Thyroid gland (tissue), 4 donors: ENCODE data around the gene MRGPRE. TPM values are rescaled to one million over a fixed set of nuclear protein-coding genes. Genes with fewer than 3 reads are reported as not detected.

Experiments used
- DNase-seq, 2 donors: peaks; one replicate each; pipeline ENCODE4 v3.0.0-alpha.2; 2019
- H3K27ac ChIP-seq, 3 donors: fragments of 200-600 bp; sonication (generic); 1 replicate in 2 of 3; 2 replicates in 1 of 3; pipeline ENCODE4 v1.5.1; 2016 to 2019; ENCODE audit warnings: mild to moderate bottlenecking in 1 of 3, moderate library complexity in 1 of 3
- H3K27me3 ChIP-seq: fragments of 200-600 bp; sonication (generic); one replicate; pipeline ENCODE4 v1.5.1; 2019
- H3K36me3 ChIP-seq, 2 donors: fragments of 200-600 bp; sonication (generic); one replicate each; pipeline ENCODE4 v1.5.1; 2016 to 2019
- H3K4me1 ChIP-seq, 2 donors: fragments of 200-600 bp; sonication (generic); one replicate each; pipeline ENCODE4 v1.5.1; 2017 to 2019
- H3K4me3 ChIP-seq, 3 donors: fragments of 200-600 bp; sonication (generic); replicated peaks in 1 of 3; 1 replicate in 2 of 3; 2 replicates in 1 of 3; pipeline ENCODE4 v1.5.1; 2016; ENCODE audit warnings: mild to moderate bottlenecking in 1 of 3
- H3K9me3 ChIP-seq: fragments of 200-600 bp; sonication (generic); one replicate; pipeline ENCODE4 v1.5.1; 2017
- POLR2A ChIP-seq, 2 donors: fragments of 450-650 bp; IDR thresholded peaks; one replicate each; pipeline ENCODE4 v1.6.1; 2017; ENCODE audit warnings: antibody characterized with exemption in 2 of 2, mild to moderate bottlenecking in 2 of 2, moderate library complexity in 1 of 2
- WGBS, 2 donors: methylation state at CpG; one replicate each; pipeline ENCODE4 v1.1.5; 2017; 5-methylcytosine and 5-hydroxymethylcytosine counted together
- intact Hi-C: fragments of 100-400 bp; cut with DNase I; formaldehyde crosslinking; loops from one replicate; pipeline ENCODE4 v1.15.1; 2023
- total RNA-seq, 4 donors: library from RNA; depleted of rRNA; stranded (reverse); fragments of >200 nt; gene quantifications; one replicate each; pipeline ENCODE4 v1.2.3, GENCODE V29; 2016
- TF ChIP-seq, protein P1 (sequence below), 6 experiments: fragments of 200-600 bp in 3 of 6; fragments of 450-650 bp in 3 of 6; sonication (generic) in 3 of 6; IDR thresholded peaks; one replicate each; pipeline ENCODE4 v1.5.1; 2016 to 2019; ENCODE audit warnings: antibody characterized with exemption in 6 of 6, mild to moderate bottlenecking in 2 of 6, inconsistent platforms in 1 of 6, moderate library complexity in 1 of 6

Gene MRGPRE
- total RNA-seq, 4 donors from 2014 or later, result 0.39 TPM; not detected in 3

DNA sequence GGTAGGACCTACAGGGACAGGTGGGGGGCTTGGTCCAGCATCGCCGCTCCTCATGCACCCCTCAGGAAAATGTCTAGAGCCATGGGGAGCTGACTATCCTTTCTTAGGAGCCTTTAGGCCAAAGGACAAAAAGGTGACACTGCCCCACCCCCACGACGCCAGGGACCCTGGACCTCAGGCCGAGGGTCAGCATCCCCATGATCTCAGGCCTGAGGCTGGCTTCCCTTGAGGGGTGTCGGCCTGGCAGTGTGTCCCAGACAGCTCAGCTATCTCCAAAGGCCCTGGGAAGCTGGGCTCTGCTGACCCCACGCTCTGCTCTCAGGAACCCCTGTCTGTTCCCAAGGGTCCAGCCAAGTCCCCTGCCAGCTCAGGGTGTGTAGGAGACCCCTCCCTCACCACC, 29.9 kb downstream of the MRGPRE start:
- H3K9me3 ChIP-seq, result no peaks in the 10 kb centered on the region
- H3K36me3 ChIP-seq, result no peaks in the 10 kb centered on the region
- 58 to 89% methylated on average over 1 to 6 of the region's 7 CpGs for WGBS, 2 donors
- TF ChIP-seq POLR2A (IDR thresholded peaks at IDR 0.05), result no peak
- TF ChIP-seq, protein P1, sequence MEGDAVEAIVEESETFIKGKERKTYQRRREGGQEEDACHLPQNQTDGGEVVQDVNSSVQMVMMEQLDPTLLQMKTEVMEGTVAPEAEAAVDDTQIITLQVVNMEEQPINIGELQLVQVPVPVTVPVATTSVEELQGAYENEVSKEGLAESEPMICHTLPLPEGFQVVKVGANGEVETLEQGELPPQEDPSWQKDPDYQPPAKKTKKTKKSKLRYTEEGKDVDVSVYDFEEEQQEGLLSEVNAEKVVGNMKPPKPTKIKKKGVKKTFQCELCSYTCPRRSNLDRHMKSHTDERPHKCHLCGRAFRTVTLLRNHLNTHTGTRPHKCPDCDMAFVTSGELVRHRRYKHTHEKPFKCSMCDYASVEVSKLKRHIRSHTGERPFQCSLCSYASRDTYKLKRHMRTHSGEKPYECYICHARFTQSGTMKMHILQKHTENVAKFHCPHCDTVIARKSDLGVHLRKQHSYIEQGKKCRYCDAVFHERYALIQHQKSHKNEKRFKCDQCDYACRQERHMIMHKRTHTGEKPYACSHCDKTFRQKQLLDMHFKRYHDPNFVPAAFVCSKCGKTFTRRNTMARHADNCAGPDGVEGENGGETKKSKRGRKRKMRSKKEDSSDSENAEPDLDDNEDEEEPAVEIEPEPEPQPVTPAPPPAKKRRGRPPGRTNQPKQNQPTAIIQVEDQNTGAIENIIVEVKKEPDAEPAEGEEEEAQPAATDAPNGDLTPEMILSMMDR (IDR thresholded peaks at IDR 0.05), result no peak
- DNase-seq, result no peak
- intact Hi-C loops, result no loop called here
- H3K27ac ChIP-seq, result no peak overlapping the region
- H3K4me1 ChIP-seq, result peaks cover 6 to 29% of the 10 kb centered on the region in 2 donors
- no peaks in the 10 kb centered on the region for H3K27me3 ChIP-seq
- no peak overlapping the region for H3K4me3 ChIP-seq

DNA sequence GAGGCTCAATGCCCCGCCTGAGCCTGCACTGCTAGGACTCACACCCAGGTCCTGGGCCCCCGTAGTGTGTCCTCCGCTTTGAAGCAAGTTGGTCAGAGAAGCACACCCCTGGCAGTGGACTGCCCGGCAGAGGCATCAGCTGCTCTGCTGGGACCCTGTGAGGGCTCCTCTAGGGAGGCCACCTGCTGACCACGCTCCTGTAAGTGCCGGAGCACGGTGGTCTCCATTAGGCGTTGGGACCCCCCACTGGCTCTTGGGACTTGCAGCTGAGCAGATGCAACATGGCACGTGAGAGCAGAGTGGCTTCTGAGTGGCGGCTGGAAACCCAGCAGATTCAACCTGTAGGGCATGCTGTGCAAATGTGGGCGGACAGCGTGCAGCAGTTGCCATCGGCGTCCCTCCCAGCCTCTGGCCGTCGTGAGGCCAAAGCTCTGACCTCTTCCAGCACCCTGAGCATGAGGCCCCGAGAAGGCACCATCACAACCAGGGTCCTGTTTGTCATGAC, 30.5 kb downstream of the MRGPRE start:
- intact Hi-C loops, result no loop called here
- Histone ChIP-seq H3K36me3 (no peaks in the 10 kb centered on the region), H3K9me3 (no peaks in the 10 kb centered on the region), H3K27me3 (no peaks in the 10 kb centered on the region), H3K4me1 (peaks cover 6 to 29% of the 10 kb centered on the region in 2 donors), H3K4me3 (no peak overlapping the region), H3K27ac (no peak overlapping the region)
- 74 to 80% methylated on average over 11 of the region's 17 CpGs for WGBS, 2 donors
- TF ChIP-seq POLR2A (IDR thresholded peaks at IDR 0.05), result no peak
- TF ChIP-seq, protein P1 (IDR thresholded peaks at IDR 0.05), result no peak
- DNase-seq, result no peak

DNA sequence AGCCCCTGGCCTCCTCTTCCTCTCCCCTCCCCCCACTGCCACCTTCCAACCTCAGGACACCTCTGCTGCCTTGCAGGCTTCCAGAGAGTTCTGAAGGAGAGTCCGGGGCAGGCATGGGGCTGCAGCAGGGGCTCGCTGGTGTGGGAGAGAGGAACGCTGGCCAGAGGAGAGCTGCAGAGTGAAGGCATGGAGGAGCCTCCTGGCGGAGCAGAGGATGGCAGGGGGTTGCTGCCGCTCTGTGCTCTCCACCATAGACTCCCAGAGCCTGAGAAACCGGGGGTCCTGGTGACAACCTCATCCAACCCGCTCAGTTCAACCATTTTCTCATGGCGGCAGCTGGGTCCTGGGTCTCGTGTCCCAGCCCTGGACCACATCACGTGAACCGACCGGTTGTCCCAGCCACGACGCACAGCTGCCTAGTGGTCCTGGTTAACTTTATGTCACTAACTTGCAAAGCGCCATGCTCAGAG, 31.1 kb downstream of the MRGPRE start:
- Histone ChIP-seq H3K4me1 (peaks cover 6 to 29% of the 10 kb centered on the region in 2 donors), H3K36me3 (no peaks in the 10 kb centered on the region), H3K4me3 (no peak overlapping the region), H3K27ac (no peak overlapping the region), H3K9me3 (no peaks in the 10 kb centered on the region), H3K27me3 (no peaks in the 10 kb centered on the region)
- TF ChIP-seq, protein P1 (IDR thresholded peaks at IDR 0.05), result no peak
- no peak for TF ChIP-seq POLR2A (IDR thresholded peaks at IDR 0.05)
- WGBS, 2 donors, result 79% methylated on average over 15 of the region's 15 CpGs
- intact Hi-C loops, result no loop called here
- no peak for DNase-seq

DNA sequence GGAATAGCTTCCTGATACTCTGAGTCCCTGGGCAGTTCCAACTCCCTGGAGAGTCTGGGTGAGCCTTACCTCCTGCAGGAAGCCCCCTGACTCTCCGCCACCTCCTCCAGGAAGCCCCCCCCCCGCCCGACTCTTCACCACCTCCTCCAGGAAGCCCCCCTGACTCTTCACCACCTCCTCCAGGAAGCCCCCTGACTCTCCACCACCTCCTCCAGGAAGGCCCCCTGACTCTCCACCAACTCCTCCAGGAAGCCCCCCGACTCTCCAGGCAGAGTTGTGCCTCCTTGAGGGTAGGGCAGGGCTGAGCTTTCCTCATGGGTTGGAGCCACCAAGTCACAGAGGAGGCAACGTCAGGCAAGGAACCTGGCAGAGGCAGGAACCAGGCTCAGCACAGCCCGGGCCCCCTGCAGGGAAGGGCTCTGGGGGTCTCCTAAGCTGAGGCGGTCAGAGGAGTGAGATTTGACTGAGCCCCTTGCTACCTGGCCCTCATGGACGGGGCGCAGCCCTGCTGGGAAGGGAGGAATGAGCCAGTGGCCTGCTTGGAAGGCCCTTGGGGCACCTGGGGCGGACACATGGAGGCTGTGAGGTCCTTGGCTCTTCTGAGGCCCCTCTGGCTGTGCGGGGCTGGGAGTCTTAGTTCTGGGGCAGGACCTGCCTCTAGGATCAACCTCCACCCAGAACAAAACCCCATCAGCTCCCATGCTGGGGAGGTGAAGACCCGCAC, 31.7 kb downstream of the MRGPRE start:
- DNase-seq, result no peak
- Histone ChIP-seq H3K27me3 (no peaks in the 10 kb centered on the region), H3K27ac (no peak overlapping the region), H3K9me3 (no peaks in the 10 kb centered on the region), H3K4me1 (peaks cover 5 to 25% of the 10 kb centered on the region in 2 donors), H3K36me3 (no peaks in the 10 kb centered on the region), H3K4me3 (no peak overlapping the region)
- WGBS, 2 donors, result 79 to 82% methylated on average over 7 to 10 of the region's 12 CpGs
- intact Hi-C loops, result no loop called here
- no peak for TF ChIP-seq POLR2A (IDR thresholded peaks at IDR 0.05)
- TF ChIP-seq, protein P1 (IDR thresholded peaks at IDR 0.05), result no peak
